Naive B cell (primary cell): Measurements from ENCODE around the gene LIPF. TPM values are rescaled to one million over a fixed set of nuclear protein-coding genes. Genes with fewer than 3 reads are reported as not detected.
"Not testable (repeated sequence)": the region's sequence is repeated elsewhere in the genome, so short reads cannot be mapped to it uniquely, and the experiment has no call there.

ENCODE experiments used
- ATAC-seq, 2 donors: fragments of 150-1000 bp; cut with Tn5 transposase; 2 replicates each; pipeline ENCODE4 v1.10.0; 2021; ENCODE audit warnings: low read depth in 2 of 2, mild to moderate bottlenecking in 2 of 2, moderate library complexity in 2 of 2
- DNase-seq: peaks from one replicate; pipeline ENCODE4 v3.0.0; 2022
- H3K27ac Mint-ChIP-seq, 6 donors: one replicate each; pipeline ENCODE4 v1.8.0; 2020 to 2022; ENCODE audit warnings: mild to moderate bottlenecking in 6 of 6, mixed read lengths in 6 of 6, moderate library complexity in 5 of 6, inconsistent platforms in 2 of 6
- H3K27me3 Mint-ChIP-seq, 3 donors: one replicate each; pipeline ENCODE4 v1.8.0; 2021 to 2022; ENCODE audit warnings: mixed read lengths in 3 of 3, mild to moderate bottlenecking in 1 of 3
- H3K36me3 Mint-ChIP-seq, 2 donors: one replicate each; pipeline ENCODE4 v1.8.0; 2020 to 2022; ENCODE audit warnings: mixed read lengths in 2 of 2, inconsistent platforms in 1 of 2, mild to moderate bottlenecking in 1 of 2
- H3K4me1 Mint-ChIP-seq, 3 donors: one replicate each; pipeline ENCODE4 v1.8.0; 2020 to 2022; ENCODE audit warnings: mixed read lengths in 3 of 3, inconsistent platforms in 1 of 3, mild to moderate bottlenecking in 1 of 3, moderate library complexity in 1 of 3
- H3K4me3 Mint-ChIP-seq, 8 donors: one replicate each; pipeline ENCODE4 v1.8.0; 2020 to 2022; ENCODE audit warnings: mild to moderate bottlenecking in 8 of 8, mixed read lengths in 8 of 8, moderate library complexity in 8 of 8, inconsistent platforms in 2 of 8
- H3K9me3 Mint-ChIP-seq, 7 donors: one replicate each; pipeline ENCODE4 v1.8.0; 2020 to 2022; ENCODE audit warnings: mixed read lengths in 7 of 7, mild to moderate bottlenecking in 5 of 7, inconsistent platforms in 2 of 7, moderate library complexity in 1 of 7
- polyA plus RNA-seq, 6 donors: library from polyadenylated mRNA; unstranded; fragments of 300-500 nt; fragmentation: Illumina TruSeq; gene quantifications; one replicate each; pipeline ENCODE4 v1.2.3, GENCODE V29; 2021; ENCODE audit warnings: low read depth in 6 of 6

The LIPF gene
- polyA plus RNA-seq, 6 donors from 2014 or later = not detected

- Mint-ChIP-seq H3K27me3 (peaks cover 4 to 12% (median 11%) of the 10 kb centered on the region in 3 donors), H3K4me3 (no peak overlapping the region), H3K9me3 (no peaks in the 10 kb centered on the region), H3K36me3 (no peaks in the 10 kb centered on the region), H3K27ac (no peak overlapping the region), H3K4me1 (no peaks in the 10 kb centered on the region)
- no peak for DNase-seq
- ATAC-seq = no peak
These were observed 29.3 kb downstream of the LIPF start for GRCh38 chr10:88693392-88694020.

- no peak overlapping the region for H3K27ac Mint-ChIP-seq
- H3K27me3 Mint-ChIP-seq = no peaks in the 10 kb centered on the region
These were observed 38.8 kb downstream of the LIPF start for GRCh38 chr10:88702848-88703597.

GRCh38 chr10:88705958-88706357, 41.7 kb downstream of the LIPF start, which contains the start of gene LIPK:
Gene LIPK (plus strand): TSS chr10:88706249. CDS start chr10:88724544, 18,295 bp downstream.
- H3K9me3 Mint-ChIP-seq = no peaks in the 10 kb centered on the region
- H3K27me3 Mint-ChIP-seq = no peaks in the 10 kb centered on the region
- no peaks in the 10 kb centered on the region for H3K36me3 Mint-ChIP-seq
- no peak within 1 kb of the TSS for H3K4me3 Mint-ChIP-seq
- no peak for ATAC-seq
- no peak within 1 kb of the TSS for H3K27ac Mint-ChIP-seq
- H3K4me1 Mint-ChIP-seq = no peaks in the 10 kb centered on the region
- no peak for DNase-seq

More at GRCh38 chr10:88702848-88703597, 38.8 kb downstream of the LIPF start:
- no peak for DNase-seq
- Mint-ChIP-seq H3K4me3 (no peak overlapping the region), H3K4me1 (no peaks in the 10 kb centered on the region), H3K9me3 (no peaks in the 10 kb centered on the region), H3K36me3 (no peaks in the 10 kb centered on the region)
- ATAC-seq = no peak

- ATAC-seq (no peak), DNase-seq (no peak)
- no peak overlapping the region for H3K27ac Mint-ChIP-seq
- H3K9me3 Mint-ChIP-seq = no peaks in the 10 kb centered on the region
- H3K4me1 Mint-ChIP-seq = no peaks in the 10 kb centered on the region
- no peaks in the 10 kb centered on the region for H3K36me3 Mint-ChIP-seq
- H3K4me3 Mint-ChIP-seq = no peak overlapping the region
- no peaks in the 10 kb centered on the region for H3K27me3 Mint-ChIP-seq
These were observed 43.4 kb downstream of the LIPF start for GRCh38 chr10:88707429-88708155.

- not testable (repeated sequence) for DNase-seq, H3K4me1 Mint-ChIP-seq, H3K4me3 Mint-ChIP-seq, H3K27ac Mint-ChIP-seq, ATAC-seq, H3K27me3 Mint-ChIP-seq, H3K36me3 Mint-ChIP-seq, H3K9me3 Mint-ChIP-seq
These were observed 45.1 kb downstream of the LIPF start for GRCh38 chr10:88709361-88709760.

- no peak for ATAC-seq
These were observed 51.3 kb downstream of the LIPF start for GRCh38 chr10:88715517-88715916.

GRCh38 chr10:88721392-88721791, 57.1 kb downstream of the LIPF start:
- Mint-ChIP-seq H3K27me3 (peaks cover 0 to 13% (median 0%) of the 10 kb centered on the region in 3 donors), H3K4me3 (no peak overlapping the region), H3K36me3 (peaks cover 0 to 5% of the 10 kb centered on the region in 2 donors), H3K4me1 (peaks cover 4 to 7% (median 6%) of the 10 kb centered on the region in 3 donors), H3K9me3 (no peaks in the 10 kb centered on the region), H3K27ac (no peak overlapping the region)
- ATAC-seq (no peak), DNase-seq (no peak)

More at GRCh38 chr10:88715517-88715916, 51.3 kb downstream of the LIPF start:
- Mint-ChIP-seq H3K9me3 (no peaks in the 10 kb centered on the region), H3K27ac (peak overlapping the region in 2 of 6 donors; percentile 28 to 43), H3K4me3 (peak overlapping the region in 1 of 8 donors; percentile 10), H3K4me1 (no peaks in the 10 kb centered on the region), H3K27me3 (peaks cover 0 to 13% (median 0%) of the 10 kb centered on the region in 3 donors), H3K36me3 (peaks cover 0 to 5% of the 10 kb centered on the region in 2 donors)
- no peak for DNase-seq

- H3K9me3 Mint-ChIP-seq = no peaks in the 10 kb centered on the region
- H3K4me3 Mint-ChIP-seq = no peak overlapping the region
- DNase-seq = no peak
- ATAC-seq = peak in 1 of 2 donors; percentile 23
- peaks cover 0 to 6% (median 0%) of the 10 kb centered on the region in 3 donors for H3K27me3 Mint-ChIP-seq
- no peaks in the 10 kb centered on the region for H3K36me3 Mint-ChIP-seq
- peaks cover 4 to 7% (median 6%) of the 10 kb centered on the region in 3 donors for H3K4me1 Mint-ChIP-seq
- H3K27ac Mint-ChIP-seq = peak overlapping the region in 1 of 6 donors; percentile 78
These were observed 61.6 kb downstream of the LIPF start for GRCh38 chr10:88725798-88726197.

- DNase-seq = no peak
- H3K27ac Mint-ChIP-seq = no peak overlapping the region
- no peaks in the 10 kb centered on the region for H3K9me3 Mint-ChIP-seq
- no peak for ATAC-seq
- peaks cover 8 to 10% (median 10%) of the 10 kb centered on the region in 3 donors for H3K4me1 Mint-ChIP-seq
- no peak overlapping the region for H3K4me3 Mint-ChIP-seq
- peaks cover 0 to 6% (median 0%) of the 10 kb centered on the region in 3 donors for H3K27me3 Mint-ChIP-seq
- no peaks in the 10 kb centered on the region for H3K36me3 Mint-ChIP-seq
These were observed 64.0 kb downstream of the LIPF start for GRCh38 chr10:88728107-88728763.

Other genes with a start within 250 kb of the LIPF start
- 1 to 10 TPM; 4.1 to 7.3 (median 5.0) TPM for gene RNLS, start 81.1 kb upstream of the LIPF start, polyA plus RNA-seq
- gene LIPJ, start 77.7 kb upstream of the LIPF start, polyA plus RNA-seq = under 1 TPM in 2 of 6 donors, not detected in 4; 0.17 to 0.51 TPM
- gene LIPK, start 41.8 kb downstream of the LIPF start, polyA plus RNA-seq = not detected
- under 1 TPM in 2 of 6 donors, not detected in 4; 0.30 to 0.50 TPM for gene LIPN, start 95.6 kb downstream of the LIPF start, polyA plus RNA-seq
- gene LIPM, start 138.3 kb downstream of the LIPF start, polyA plus RNA-seq = not detected
- gene ANKRD22, start 187.4 kb downstream of the LIPF start, polyA plus RNA-seq = not detected
- 1 to 10 TPM; 3.4 to 7.6 (median 5.0) TPM for gene STAMBPL1, start 215.8 kb downstream of the LIPF start, polyA plus RNA-seq